PC-9 (cell line): ENCODE measurements around the gene AOPEP. TPM values are rescaled to one million over a fixed set of nuclear protein-coding genes. Genes with fewer than 3 reads are reported as not detected.

Experiments used
- BruUV-seq: library from RNA; stranded (reverse); fragments of 400-500 nt; replicated peaks from 2 replicates; lab custom pipeline; 2021; lab: Mats Ljungman, UMichigan
- CTCF ChIA-PET: fragments of 300-600 bp; sonication (Branson Sonifier 250); formaldehyde crosslinking; loops from one replicate; lab custom pipeline; 2022; ENCODE audit warnings: antibody characterized with exemption; lab: Charles Lee
- POLR2A ChIA-PET: fragments of 300-600 bp; sonication (Branson Sonifier 250); formaldehyde crosslinking; loops from one replicate; lab custom pipeline; 2022; ENCODE audit warnings: antibody characterized with exemption; ENCODE audit not compliant: unreplicated experiment; lab: Charles Lee
- DNase-seq, 2 experiments: peaks; one replicate each; pipeline versions ENCODE4 v3.0.0 to v3.0.0-alpha.2; 2015 to 2022; ENCODE audit warnings: mixed read lengths in 1 of 2
- H2AFZ ChIP-seq: fragments of 200-600 bp; sonication (generic); 2 replicates; pipeline ENCODE4 v1.8.1; 2017; ENCODE audit warnings: antibody characterized with exemption
- H3F3A ChIP-seq: fragments of 200-600 bp; sonication (generic); 2 replicates; pipeline ENCODE4 v1.8.1; 2017; ENCODE audit warnings: antibody characterized with exemption, mild to moderate bottlenecking, low read depth; ENCODE audit not compliant: insufficient read depth
- H3K27ac ChIP-seq: fragments of 200-600 bp; sonication (generic); 2 replicates; pipeline ENCODE4 v1.6.1; 2016; ENCODE audit warnings: mixed run types
- H3K27me3 ChIP-seq: fragments of 200-600 bp; sonication (generic); 2 replicates; pipeline ENCODE4 v1.6.1; 2016; ENCODE audit warnings: low read depth, mixed run types; ENCODE audit not compliant: insufficient read depth
- H3K36me3 ChIP-seq: fragments of 200-600 bp; sonication (generic); 2 replicates; pipeline ENCODE4 v1.6.1; 2016; ENCODE audit warnings: low read depth, mixed run types
- H3K4me1 ChIP-seq: fragments of 200-600 bp; sonication (generic); replicated peaks from 2 replicates; pipeline ENCODE4 v1.6.1; 2016; ENCODE audit warnings: mixed run types; ENCODE audit not compliant: insufficient read depth
- H3K4me2 ChIP-seq: fragments of 200-600 bp; sonication (generic); 2 replicates; pipeline ENCODE4 v1.6.1; 2017; ENCODE audit warnings: mixed run types
- H3K4me3 ChIP-seq: fragments of 200-600 bp; sonication (generic); 2 replicates; pipeline ENCODE4 v1.6.1; 2016; ENCODE audit warnings: mixed run types
- H3K79me2 ChIP-seq: fragments of 200-600 bp; sonication (generic); 2 replicates; pipeline ENCODE4 v1.6.1; 2017; ENCODE audit warnings: low read depth, mixed run types
- H3K9me2 ChIP-seq: fragments of 200-600 bp; sonication (generic); 2 replicates; pipeline ENCODE4 v1.8.1; 2017; ENCODE audit warnings: mild to moderate bottlenecking; ENCODE audit not compliant: insufficient read depth
- H3K9me3 ChIP-seq: fragments of 200-600 bp; sonication (generic); 2 replicates; pipeline ENCODE4 v1.8.1; 2016; ENCODE audit warnings: low read depth; ENCODE audit not compliant: insufficient read depth
- H4K20me1 ChIP-seq: fragments of 200-600 bp; sonication (generic); 2 replicates; pipeline ENCODE4 v1.8.1; 2017; ENCODE audit not compliant: insufficient read depth
- CTCF ChIP-seq: fragments of 200-600 bp; sonication (generic); conservative IDR thresholded peaks from 2 replicates; pipeline ENCODE4 v1.6.1; 2017; ENCODE audit warnings: mixed run types, antibody characterized with exemption, mild to moderate bottlenecking, moderate library complexity
- EZH2 ChIP-seq: fragments of 200-600 bp; sonication (generic); IDR thresholded peaks from 2 replicates; pipeline ENCODE4 v1.8.0; 2017; ENCODE audit warnings: antibody characterized with exemption, low read depth
- intact Hi-C: fragments of 100-400 bp; cut with micrococcal nuclease; formaldehyde crosslinking; loops from one replicate; pipeline ENCODE4 v1.10.0; 2022; ENCODE audit not compliant: unreplicated experiment
- total RNA-seq: library from RNA; stranded (reverse); gene quantifications from 2 replicates; pipeline ENCODE4 v1.2.3, GENCODE V29; 2021

AOPEP gene
- total RNA-seq, 1 experiment from 2014 or later = 90.0 TPM

DNA sequence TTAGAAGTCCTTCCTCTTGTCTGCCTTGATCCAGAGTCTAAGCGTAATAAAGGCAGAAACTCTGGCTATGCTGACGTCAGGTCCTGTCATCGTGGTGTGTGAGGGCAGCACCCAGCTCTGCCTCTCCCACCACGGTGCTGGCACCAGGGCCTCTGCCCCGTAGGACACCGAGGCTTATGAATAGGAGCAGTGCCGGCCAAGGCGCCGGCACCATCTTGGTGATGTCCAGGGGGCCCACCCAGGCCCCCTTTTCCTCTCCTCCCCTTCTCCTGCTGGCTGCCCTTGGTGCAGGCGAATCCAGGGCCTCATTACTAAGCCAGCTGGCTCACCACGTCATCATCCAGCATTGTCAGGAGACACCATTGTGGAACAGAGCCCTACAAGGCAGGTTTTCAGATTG is 338.7 kb downstream of the AOPEP start:
- H3K36me3 ChIP-seq = peaks cover 48% of the 10 kb centered on the region
- BruUV-seq = no TSS peak
- CTCF ChIA-PET = no interaction called here
- no peaks in the 10 kb centered on the region for H3K4me1 ChIP-seq
- H3K4me3 ChIP-seq = no peak overlapping the region
- H2AFZ ChIP-seq = no peak overlapping the region
- H3K79me2 ChIP-seq = peaks cover 100% of the 10 kb centered on the region
- POLR2A ChIA-PET = no interaction called here
- DNase-seq = no peak
- no peak overlapping the region for H3K27ac ChIP-seq
- peaks cover 78% of the 10 kb centered on the region for H4K20me1 ChIP-seq
- H3F3A ChIP-seq = peaks cover 45% of the 10 kb centered on the region
- H3K4me2 ChIP-seq = no peak overlapping the region
- no peaks in the 10 kb centered on the region for H3K27me3 ChIP-seq
- H3K9me2 ChIP-seq = no peaks in the 10 kb centered on the region
- no peak for TF ChIP-seq CTCF
- TF ChIP-seq EZH2 = no peak
- intact Hi-C loops = no loop called here
- no peaks in the 10 kb centered on the region for H3K9me3 ChIP-seq

- Histone ChIP-seq H3F3A (peaks cover 47% of the 10 kb centered on the region; the same call in 1 of the 2 replicates), H4K20me1 (peaks cover 78% of the 10 kb centered on the region), H3K36me3 (peaks cover 51% of the 10 kb centered on the region), H3K27me3 (no peaks in the 10 kb centered on the region), H3K4me2 (no peak overlapping the region), H3K79me2 (peaks cover 100% of the 10 kb centered on the region), H3K9me3 (no peaks in the 10 kb centered on the region), H2AFZ (no peak overlapping the region), H3K9me2 (no peaks in the 10 kb centered on the region), H3K4me1 (no peaks in the 10 kb centered on the region), H3K27ac (no peak overlapping the region), H3K4me3 (no peak overlapping the region)
- TF ChIP-seq EZH2 = no peak
- no peak for TF ChIP-seq CTCF
- DNase-seq = no peak
- ChIA-PET POLR2A (no interaction called here), CTCF (no interaction called here)
- intact Hi-C loops = no loop called here
- BruUV-seq = no TSS peak
These were observed 340.6 kb downstream of the AOPEP start for GRCh38 chr9:95067057-95067456.

- Histone ChIP-seq H3K27ac (no peak overlapping the region), H3K36me3 (peaks cover 49% of the 10 kb centered on the region), H3K4me2 (no peak overlapping the region), H3K27me3 (no peaks in the 10 kb centered on the region), H3K4me1 (no peaks in the 10 kb centered on the region), H3F3A (peaks cover 50% of the 10 kb centered on the region; the same call in 1 of the 2 replicates), H3K9me3 (no peaks in the 10 kb centered on the region), H4K20me1 (peaks cover 84% of the 10 kb centered on the region), H3K79me2 (peaks cover 100% of the 10 kb centered on the region), H3K4me3 (no peak overlapping the region), H3K9me2 (no peaks in the 10 kb centered on the region), H2AFZ (no peak overlapping the region)
- ChIA-PET POLR2A (no interaction called here), CTCF (no interaction called here)
- TF ChIP-seq EZH2 (no peak), CTCF (no peak)
- no peak for DNase-seq
- BruUV-seq = no TSS peak
- intact Hi-C loops = no loop called here
These were observed 341.4 kb downstream of the AOPEP start for GRCh38 chr9:95067897-95068296.
